Activated CD4-positive, CD25-positive, alpha-beta regulatory T cell treated with anti-CD3 and anti-CD28 coated beads, Interleukin-2, amount 50 U/mL, for 24 hours (primary cell): Measurements from ENCODE around the gene CDK5RAP2.
"Not testable (repeated sequence)": the region's sequence is repeated elsewhere in the genome, so short reads cannot be mapped to it uniquely, and the experiment has no call there.

ENCODE experiments used
- ATAC-seq, 2 donors: fragments of 150-1000 bp; cut with Tn5 transposase; one replicate each; pipeline ENCODE4 v1.10.0; 2021; ENCODE audit warnings: mild to moderate bottlenecking in 1 of 2, moderate library complexity in 1 of 2

The CDK5RAP2 gene

DNA sequence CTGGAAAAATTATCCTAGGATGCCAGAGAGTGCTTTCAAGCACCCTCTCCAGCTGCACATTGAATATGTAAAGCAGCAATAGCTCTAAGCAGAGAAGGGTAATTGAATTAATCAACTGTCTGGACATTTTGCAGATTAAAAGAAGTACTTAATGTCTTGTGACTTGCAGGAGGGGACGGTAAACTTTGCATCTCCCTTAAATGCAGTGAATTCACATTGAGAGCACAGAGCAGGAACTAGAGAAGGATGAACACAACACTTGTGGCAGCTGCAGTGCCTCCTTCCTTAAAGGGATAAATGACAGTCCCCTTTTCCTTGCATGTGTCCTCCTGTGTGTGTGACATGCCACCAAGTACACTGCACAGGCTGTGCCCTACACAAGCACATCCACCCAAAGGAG lies 7.4 kb upstream of the CDK5RAP2 start:
- ATAC-seq = no peak

GRCh38 chr9:120583958-120584369 lies 4.0 kb upstream of the CDK5RAP2 start:
- no peak for ATAC-seq

GRCh38 chr9:120579139-120580050 lies 572 bp downstream of the CDK5RAP2 start:
- no peak for ATAC-seq

GRCh38 chr9:120574473-120574872 lies 5.5 kb downstream of the CDK5RAP2 start:
- ATAC-seq = no peak

- ATAC-seq = no peak
These were observed 7.5 kb downstream of the CDK5RAP2 start for GRCh38 chr9:120572472-120572871.

DNA sequence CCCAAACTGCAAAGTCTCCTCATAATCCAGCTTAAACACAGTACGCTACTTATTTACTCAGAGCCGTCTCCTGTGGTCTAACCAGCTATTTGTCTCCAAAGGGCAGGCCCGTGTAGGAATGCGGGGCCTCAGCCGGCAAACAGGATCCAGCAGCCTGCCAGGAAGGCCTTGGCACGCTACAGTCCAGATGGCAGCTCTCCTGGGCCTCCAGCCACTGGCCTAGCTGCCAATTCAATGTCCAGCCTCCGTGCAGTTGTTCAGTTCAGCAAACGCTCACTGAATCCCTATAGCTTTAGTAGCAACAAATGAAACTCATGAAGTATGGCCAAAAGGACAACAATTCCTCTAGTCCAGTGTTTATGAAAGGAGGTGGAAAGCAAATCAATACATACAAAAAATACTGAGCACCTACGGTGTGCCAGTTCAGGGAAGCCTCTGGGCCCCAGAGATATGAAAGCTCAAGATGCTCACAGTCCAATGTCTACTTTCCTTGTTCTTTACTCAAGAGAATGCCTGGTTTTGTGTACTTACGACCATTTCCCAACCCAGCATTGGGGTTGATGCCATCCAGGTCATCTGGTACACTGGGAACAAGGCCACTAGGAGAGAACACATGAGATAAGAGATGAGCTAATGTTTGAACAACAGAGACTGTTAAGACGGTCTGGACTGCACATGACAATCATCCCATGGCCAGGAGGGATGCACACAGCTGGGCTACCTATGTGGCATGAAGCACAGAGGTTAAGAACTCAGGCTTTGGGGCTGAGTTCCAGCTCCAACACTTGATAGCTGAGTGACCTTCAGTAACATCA lies 8.3 kb downstream of the CDK5RAP2 start:
- ATAC-seq = no peak

DNA sequence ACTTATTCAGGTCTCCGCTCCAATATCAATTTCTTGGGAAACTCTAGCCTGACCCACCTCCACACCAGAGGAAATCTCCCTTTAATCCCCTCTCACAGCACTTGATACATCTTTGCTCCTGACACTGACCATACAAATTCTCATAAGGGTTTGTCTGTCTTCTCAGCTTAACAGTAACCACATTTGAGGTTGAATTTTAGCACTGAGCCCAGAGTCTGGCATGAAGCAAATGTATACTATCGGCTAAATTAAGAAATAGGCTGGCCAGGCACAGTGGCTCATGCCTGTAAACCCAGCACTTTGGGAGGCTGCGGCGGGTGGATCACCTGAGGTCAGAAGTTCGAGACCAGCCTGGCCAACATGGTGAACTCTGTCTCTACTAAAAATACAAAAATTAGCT lies 9.7 kb downstream of the CDK5RAP2 start:
- no peak for ATAC-seq

DNA sequence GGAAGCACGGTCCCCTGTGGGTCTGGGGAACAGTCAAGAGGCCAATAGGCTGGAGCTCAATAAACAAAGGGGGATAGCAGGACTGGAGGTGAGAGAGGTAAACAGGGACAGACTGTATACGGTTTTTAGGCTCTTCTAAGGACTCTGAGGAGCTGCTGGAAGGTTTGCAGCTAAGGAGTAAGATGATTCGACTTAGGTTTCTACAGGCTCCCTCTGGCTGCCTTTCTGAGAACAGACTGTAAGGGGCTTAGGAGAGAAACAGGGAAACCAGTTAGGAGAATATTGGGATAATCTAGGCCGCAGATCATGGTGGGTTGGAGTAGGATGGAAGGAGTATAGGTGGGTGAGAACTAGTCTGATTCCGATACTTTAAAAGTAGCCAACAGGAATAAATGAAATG lies 10.4 kb downstream of the CDK5RAP2 start:
- ATAC-seq = no peak

- ATAC-seq = no peak
These were observed 11.2 kb downstream of the CDK5RAP2 start for GRCh38 chr9:120568816-120569215.

GRCh38 chr9:120567874-120568273 lies 12.1 kb downstream of the CDK5RAP2 start:
- ATAC-seq = no peak

GRCh38 chr9:120567081-120567480 lies 12.9 kb downstream of the CDK5RAP2 start:
- no peak for ATAC-seq

GRCh38 chr9:120564589-120564988 lies 15.4 kb downstream of the CDK5RAP2 start:
- no peak for ATAC-seq

DNA sequence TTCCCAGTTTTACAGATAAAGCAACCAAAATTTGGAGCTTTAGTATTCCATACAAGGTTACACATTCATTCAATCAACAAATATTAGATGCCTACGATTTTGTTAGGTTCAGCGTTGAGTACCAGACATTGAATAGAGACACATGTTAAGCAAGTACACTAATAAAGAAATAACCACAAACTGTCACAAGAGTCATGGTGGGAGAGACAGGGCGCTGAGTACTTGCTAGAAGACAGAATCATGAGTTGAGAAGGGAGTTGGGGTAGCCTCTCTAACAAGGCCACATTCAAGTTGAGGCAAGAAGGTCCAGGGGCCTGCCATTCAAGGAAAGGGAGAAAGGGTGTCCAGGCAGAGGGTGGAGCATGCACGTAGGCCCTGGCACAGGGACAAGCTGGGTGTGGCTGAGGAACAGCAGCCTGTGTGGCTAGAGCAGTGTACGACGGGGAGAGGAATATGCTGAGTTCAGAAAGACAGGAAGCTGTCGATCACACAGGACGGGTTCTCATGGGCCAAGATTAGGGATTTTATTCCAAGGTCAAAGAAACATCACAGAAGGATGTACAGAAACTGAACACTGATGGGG lies 17.0 kb downstream of the CDK5RAP2 start:
- ATAC-seq = no peak

GRCh38 chr9:120561709-120562108 lies 18.3 kb downstream of the CDK5RAP2 start:
- no peak for ATAC-seq

- no peak for ATAC-seq
These were observed 20.4 kb downstream of the CDK5RAP2 start for GRCh38 chr9:120559546-120559945.

- ATAC-seq = no peak
These were observed 21.5 kb downstream of the CDK5RAP2 start for GRCh38 chr9:120558454-120558853.

DNA sequence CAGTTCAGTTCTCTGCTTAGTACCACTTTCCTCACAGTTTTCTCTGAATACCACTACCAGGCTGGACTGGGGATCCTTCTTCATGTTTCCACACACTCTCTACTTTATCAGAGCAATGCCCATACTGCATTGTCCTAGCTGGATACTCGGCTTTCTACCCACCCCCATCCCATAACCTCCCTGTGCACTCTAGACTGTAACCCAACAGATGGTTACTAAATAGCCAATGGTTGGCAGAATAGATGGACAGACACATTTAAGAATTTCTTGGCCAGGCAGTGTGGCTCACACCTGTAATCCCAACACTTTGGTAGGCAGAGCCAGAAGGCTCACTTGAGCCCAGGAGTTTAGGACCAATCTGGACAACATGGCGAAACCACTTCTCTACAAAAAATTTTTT lies 22.8 kb downstream of the CDK5RAP2 start:
- no peak for ATAC-seq

GRCh38 chr9:120556775-120557174 lies 23.2 kb downstream of the CDK5RAP2 start:
- ATAC-seq = no peak

DNA sequence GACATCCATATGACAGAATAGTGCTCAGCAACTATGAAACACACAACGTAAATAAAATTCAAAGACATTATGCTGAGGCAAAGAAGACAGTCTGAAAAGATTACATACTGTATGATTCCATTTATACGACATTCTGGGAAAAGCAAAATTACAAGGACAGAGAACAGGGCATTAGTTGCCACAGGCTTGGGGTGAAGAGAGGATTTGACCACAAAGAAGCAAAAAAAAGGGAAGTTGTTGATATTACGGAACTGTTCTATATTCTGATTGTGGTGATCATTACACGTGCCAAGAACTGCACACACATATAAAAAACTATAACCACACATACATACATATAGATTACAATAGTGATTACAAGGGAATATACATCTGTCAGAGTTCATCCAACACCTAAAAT lies 24.1 kb downstream of the CDK5RAP2 start:
- no peak for ATAC-seq

- ATAC-seq = not testable (repeated sequence)
These were observed 27.7 kb downstream of the CDK5RAP2 start for GRCh38 chr9:120552210-120552704.

- ATAC-seq = no peak
These were observed 34.0 kb downstream of the CDK5RAP2 start for GRCh38 chr9:120545701-120546550.

DNA sequence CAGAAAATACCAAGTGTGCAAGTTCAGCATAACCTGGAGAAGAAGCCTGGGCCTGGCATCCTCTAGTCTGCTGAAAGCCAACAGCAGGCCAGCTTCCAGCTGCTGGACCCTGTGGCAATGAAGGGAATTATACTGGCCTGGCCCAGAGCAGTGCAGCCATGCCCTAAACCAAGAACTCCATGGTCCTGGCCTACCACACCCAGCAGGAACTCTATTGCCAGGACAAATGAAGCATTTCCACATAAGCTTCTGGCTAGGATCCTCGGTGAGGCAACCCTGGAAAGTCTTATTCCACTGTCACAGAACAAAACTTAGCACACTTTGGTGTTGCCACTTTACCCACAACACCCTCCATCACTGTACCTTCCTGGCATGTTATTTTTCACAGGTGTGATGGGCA lies 35.5 kb downstream of the CDK5RAP2 start:
- ATAC-seq = no peak
